Fibroblast of pulmonary artery (primary cell): Measurements from ENCODE around the gene POGZ.

Source experiments
- DNase-seq: peaks from one replicate; pipeline ENCODE4 v3.0.0-alpha.2; 2010; ENCODE audit warnings: low read depth
- H3K4me3 ChIP-seq: replicated peaks from 2 replicates; pipeline ENCODE4 v1.5.1; 2011; ENCODE audit warnings: low read depth, mild to moderate bottlenecking, control low read depth, low read length, moderate library complexity
- CTCF ChIP-seq: IDR thresholded peaks from 2 replicates; pipeline ENCODE4 v1.5.1; 2011; ENCODE audit warnings: mild to moderate bottlenecking, control low read depth, low read length, inconsistent platforms; ENCODE audit errors: missing control alignments

The POGZ gene

GRCh38 chr1:151425103-151425502, 34.2 kb downstream of the POGZ start:
- no peak overlapping the region for H3K4me3 ChIP-seq
- TF ChIP-seq CTCF: no peak
- DNase-seq: no peak

GRCh38 chr1:151419819-151420218, 39.5 kb downstream of the POGZ start:
- no peak overlapping the region for H3K4me3 ChIP-seq
- DNase-seq: no peak

GRCh38 chr1:151418081-151418480, 41.2 kb downstream of the POGZ start:
- DNase-seq: no peak
- no peak overlapping the region for H3K4me3 ChIP-seq
- TF ChIP-seq CTCF: no peak

More at GRCh38 chr1:151419819-151420218, 39.5 kb downstream of the POGZ start:
- no peak for TF ChIP-seq CTCF

GRCh38 chr1:151416231-151416630, 43.1 kb downstream of the POGZ start:
- no peak overlapping the region for H3K4me3 ChIP-seq
- peak; percentile 72 for DNase-seq
- TF ChIP-seq CTCF: no peak

GRCh38 chr1:151411884-151412283, 47.4 kb downstream of the POGZ start:
- TF ChIP-seq CTCF: no peak
- DNase-seq: no peak
- no peak overlapping the region for H3K4me3 ChIP-seq

GRCh38 chr1:151408891-151409290, 50.4 kb downstream of the POGZ start:
- TF ChIP-seq CTCF: no peak

GRCh38 chr1:151407304-151407703, 52.0 kb downstream of the POGZ start:
- TF ChIP-seq CTCF: no peak
- H3K4me3 ChIP-seq: no peak overlapping the region
- DNase-seq: no peak

More at GRCh38 chr1:151408891-151409290, 50.4 kb downstream of the POGZ start:
- no peak for DNase-seq
- H3K4me3 ChIP-seq: no peak overlapping the region
